ENCODE data around the gene CLDN22. TPM values are rescaled to one million over a fixed set of nuclear protein-coding genes. Genes with fewer than 3 reads are reported as not detected.

Gene CLDN22
- total RNA-seq, 1 experiment from 2014 or later, result not detected

DNA sequence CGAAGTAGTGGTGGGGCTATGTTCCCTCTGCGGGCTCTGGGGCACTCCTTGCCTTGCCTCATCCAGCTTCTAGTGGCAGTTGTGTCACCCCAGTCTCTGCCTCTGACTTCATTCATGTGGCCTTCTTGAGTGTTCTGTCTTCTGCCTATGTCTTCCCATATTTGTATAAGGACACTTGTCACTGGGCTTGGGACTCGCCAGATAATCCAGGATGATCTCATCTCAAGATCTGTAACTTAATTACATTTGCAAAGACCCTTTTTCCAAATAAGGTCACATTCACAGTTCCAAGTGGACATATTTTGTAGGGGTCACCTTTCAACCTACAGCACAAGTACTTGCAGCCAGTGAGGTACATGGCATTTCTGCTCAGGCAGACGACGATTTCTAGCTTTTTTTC lies 32.5 kb upstream of the CLDN22 start:
- peaks cover 0 to 12% of the 10 kb centered on the region in 2 experiments; a peak in 1 of 4 replicates for H3K4me1 ChIP-seq (ENCODE audit: control insufficient read depth in 1 of 2, insufficient read depth in 2 of 2, low read length in 2 of 2)
- no peak for DNase-seq (ENCODE audit: low read depth, low spot score)
- no peak for TF ChIP-seq CBX3 (IDR thresholded peaks at IDR 0.05; ENCODE audit: low read depth)
- no peak for TF ChIP-seq CEBPB (IDR thresholded peaks at IDR 0.05; ENCODE audit: low read depth)
- TF ChIP-seq TCF7L2 (IDR thresholded peaks at IDR 0.05; ENCODE audit: borderline replicate concordance, extremely low read depth, insufficient read depth, insufficient read length), result no peak
- TF ChIP-seq ZFX (IDR thresholded peaks at IDR 0.05), result no peak
- no peak for TF ChIP-seq JUND (IDR thresholded peaks at IDR 0.05)
- TF ChIP-seq ELF1 (IDR thresholded peaks at IDR 0.05; ENCODE audit: borderline replicate concordance, low read depth), result no peak
- TF ChIP-seq EGR1 (IDR thresholded peaks at IDR 0.05; ENCODE audit: low read depth), result no peak
- TF ChIP-seq SP1 (IDR thresholded peaks at IDR 0.05; ENCODE audit: low read depth), result no peak
- TF ChIP-seq FOSL1 (IDR thresholded peaks at IDR 0.05; ENCODE audit: low read depth), result no peak
- no peak for TF ChIP-seq SRF (IDR thresholded peaks at IDR 0.05; ENCODE audit: low read depth)
- TF ChIP-seq ZNF274 (IDR thresholded peaks at IDR 0.05; ENCODE audit: low read depth, low read length), result no peak
- TF ChIP-seq, protein P1, sequence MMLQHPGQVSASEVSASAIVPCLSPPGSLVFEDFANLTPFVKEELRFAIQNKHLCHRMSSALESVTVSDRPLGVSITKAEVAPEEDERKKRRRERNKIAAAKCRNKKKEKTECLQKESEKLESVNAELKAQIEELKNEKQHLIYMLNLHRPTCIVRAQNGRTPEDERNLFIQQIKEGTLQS (IDR thresholded peaks at IDR 0.05), result no peak
- no peak for TF ChIP-seq POLR2AphosphoS5 (IDR thresholded peaks at IDR 0.05; ENCODE audit: low read depth, low read length)

More for the DNA sequence above, 32.5 kb upstream of the CLDN22 start:
- no peak overlapping the region for H3K4me2 ChIP-seq (ENCODE audit: low read length)
- no peaks in the 10 kb centered on the region for H3K79me2 ChIP-seq (ENCODE audit: insufficient read depth, low read length)
- H3K9me2 ChIP-seq (ENCODE audit: insufficient read depth), result no peaks in the 10 kb centered on the region
- ChIA-PET CTCF (no interaction called here), RAD21 (ENCODE audit: low non-redundant PET in 1 of 2, low total read pairs in 2 of 2, uncharacterized antibody in 2 of 2, unreplicated experiment in 2 of 2) (no interaction called here), POLR2A (no interaction called here)
- no peak overlapping the region for H2AFZ ChIP-seq (ENCODE audit: low read depth, low read length, poor library complexity, severe bottlenecking)
- no peaks in the 10 kb centered on the region for H3K27me3 ChIP-seq (ENCODE audit: insufficient read depth, low read length)
- no TSS peak for BruUV-seq (replicated peaks)
- no peak overlapping the region for H3K9ac ChIP-seq (ENCODE audit: low read length)
- ATAC-seq, result no peak
- H3K36me3 ChIP-seq (ENCODE audit: control insufficient read depth in 1 of 2, insufficient read depth in 2 of 2, low read length in 2 of 2), result no peaks in the 10 kb centered on the region
- no peaks in the 10 kb centered on the region for H4K20me1 ChIP-seq (ENCODE audit: insufficient read depth)
- intact Hi-C loops (cut with micrococcal nuclease), result no loop called here
- no peak overlapping the region for H3K27ac ChIP-seq (ENCODE audit: low read depth, low read length)
- no peak overlapping the region for H3K4me3 ChIP-seq (replicated peaks in 1 of 2; ENCODE audit: low read depth in 1 of 2, low read length in 2 of 2)
- no peaks in the 10 kb centered on the region for H3K9me3 ChIP-seq (ENCODE audit: control insufficient read depth in 1 of 2, insufficient read depth in 1 of 2, low read depth in 1 of 2, low read length in 2 of 2)
